HG02938 (cell line): ENCODE results near the gene MLXIP.

Source experiments
- ATAC-seq: cut with Tn5 transposase; IDR thresholded peaks from one replicate; pipeline ENCODE4 v1.9.1; 2021; ENCODE audit warnings: mild to moderate bottlenecking, moderate library complexity; ENCODE audit not compliant: unreplicated experiment

The MLXIP gene

DNA sequence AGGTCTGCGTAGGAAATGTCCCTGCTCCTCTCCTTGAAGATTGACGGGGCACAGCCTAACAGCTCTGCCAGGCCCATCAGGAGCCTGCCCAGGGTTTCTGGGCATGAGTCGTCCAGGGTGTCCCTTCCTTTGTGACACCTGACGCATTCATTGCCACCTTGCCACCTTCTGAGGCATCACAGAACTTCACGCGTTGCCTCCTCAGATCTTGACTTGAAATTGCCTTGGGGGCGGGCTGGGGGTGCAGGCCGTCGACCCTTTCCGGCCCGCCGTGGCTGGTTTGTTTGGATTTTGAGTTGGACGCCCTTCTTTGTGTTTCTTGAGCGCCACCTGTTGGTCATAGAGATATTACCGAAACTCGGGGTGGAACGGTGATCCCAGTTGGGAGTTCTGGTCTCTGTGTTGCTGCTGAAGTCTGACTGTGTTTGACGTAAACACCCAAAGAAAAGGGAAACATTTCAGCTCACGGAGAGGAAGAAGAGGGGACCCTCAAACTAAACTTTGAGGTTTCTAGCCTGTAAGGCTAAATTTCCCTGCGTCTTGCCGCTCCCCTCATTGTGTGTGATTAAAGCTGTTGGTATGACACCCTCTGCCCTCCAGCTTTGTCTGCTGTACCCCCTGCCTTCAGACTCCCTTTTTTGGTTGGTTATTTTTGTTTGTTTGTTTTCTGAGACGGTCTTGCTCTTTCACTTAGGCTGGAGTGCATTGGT, 44.6 kb downstream of the MLXIP start:
- ATAC-seq = no peak

DNA sequence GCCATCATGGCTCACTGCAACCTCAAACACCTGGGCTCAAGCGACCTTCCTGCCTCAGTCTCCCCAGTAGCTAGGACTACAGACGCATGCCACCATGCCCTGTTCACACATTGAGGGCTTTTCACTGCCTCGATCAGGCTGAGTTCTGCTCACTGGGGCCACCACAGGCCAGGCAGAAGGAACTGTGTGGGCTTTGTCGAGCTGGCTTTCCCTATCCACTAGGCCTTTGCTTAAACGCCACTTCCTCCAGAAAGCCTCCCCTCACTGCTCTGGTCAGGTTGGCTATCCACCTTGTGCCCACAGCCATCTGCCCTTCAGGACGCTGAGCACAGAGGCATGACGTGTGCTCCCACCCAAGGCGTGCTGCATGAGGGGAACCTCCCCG, 45.2 kb downstream of the MLXIP start:
- ATAC-seq = no peak

DNA sequence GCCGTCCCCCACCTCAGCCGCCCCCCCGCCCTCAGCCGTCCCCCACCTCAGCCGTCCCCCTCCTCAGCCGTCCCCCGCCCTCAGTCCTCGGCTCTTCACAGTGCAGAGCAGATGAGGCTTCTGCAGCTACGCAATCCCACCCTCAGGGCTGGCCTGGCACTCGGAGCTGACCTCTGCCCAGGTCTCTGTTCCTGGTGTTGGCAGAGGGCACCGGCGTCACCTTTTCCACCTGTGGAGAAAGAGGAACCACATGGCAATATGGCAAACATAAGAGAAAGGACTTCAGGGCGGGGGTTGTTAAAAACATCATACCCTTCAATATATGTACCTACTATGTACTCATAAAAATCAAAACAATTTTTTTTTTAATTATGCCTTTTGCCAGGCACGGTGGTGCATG, 45.8 kb downstream of the MLXIP start:
- no peak for ATAC-seq

DNA sequence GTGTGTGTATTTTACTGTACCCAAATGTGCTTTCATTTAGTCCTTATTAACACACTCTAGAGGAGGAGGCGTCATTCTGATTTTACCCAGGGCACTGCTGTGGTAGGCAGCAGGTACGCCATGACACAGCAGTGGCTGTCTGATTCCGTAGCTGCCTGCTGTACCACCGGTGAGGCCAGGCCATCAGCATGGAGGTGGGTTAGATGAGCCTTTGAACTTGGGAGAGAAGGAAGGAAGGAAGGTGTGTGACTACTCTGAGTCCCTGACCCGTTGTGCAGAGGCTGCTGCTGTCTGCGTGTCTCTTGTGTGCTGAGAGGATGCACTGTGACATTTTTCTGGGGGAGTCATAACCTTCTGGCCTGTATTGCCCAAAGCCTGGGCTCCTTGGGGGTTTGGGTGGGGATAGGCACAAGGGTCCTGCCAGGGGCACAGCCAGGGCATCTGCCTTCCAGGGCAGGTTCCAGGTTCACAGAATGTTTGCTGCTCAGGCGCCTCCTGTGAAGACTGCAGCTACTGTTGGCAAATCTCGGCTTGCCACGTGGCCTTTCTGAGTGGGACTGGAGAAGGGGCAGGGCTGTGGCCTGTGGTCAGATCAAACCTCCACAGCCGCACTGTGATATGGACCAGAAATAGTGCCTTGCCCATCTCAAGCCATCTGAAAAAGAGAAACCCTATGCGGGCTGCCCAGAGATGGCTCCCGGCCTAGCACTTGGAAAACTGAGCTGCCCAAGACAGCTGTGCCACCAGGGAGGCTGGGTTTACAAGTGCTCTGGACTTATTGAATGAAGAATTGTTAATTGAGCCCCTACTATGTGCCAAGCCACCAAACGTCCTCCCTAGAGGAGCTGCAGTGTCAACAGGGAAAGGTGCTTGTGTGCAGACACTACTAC, 47.1 kb downstream of the MLXIP start:
- ATAC-seq = no peak

DNA sequence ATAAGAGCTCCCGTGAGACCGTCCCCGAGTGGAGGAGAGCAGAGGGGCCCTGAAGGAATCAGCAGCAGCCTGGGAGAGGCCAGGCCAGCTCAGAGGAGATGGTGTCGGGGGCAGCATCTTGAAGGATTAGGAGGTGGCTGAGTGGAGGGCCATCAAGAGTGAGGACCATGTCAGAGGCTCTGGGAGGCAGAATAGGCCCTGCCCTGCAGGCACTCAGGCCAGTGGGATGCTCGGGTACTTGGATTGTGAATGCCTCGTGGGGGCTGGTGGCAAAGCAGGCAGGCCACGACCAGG, 47.7 kb downstream of the MLXIP start:
- ATAC-seq = no peak

DNA sequence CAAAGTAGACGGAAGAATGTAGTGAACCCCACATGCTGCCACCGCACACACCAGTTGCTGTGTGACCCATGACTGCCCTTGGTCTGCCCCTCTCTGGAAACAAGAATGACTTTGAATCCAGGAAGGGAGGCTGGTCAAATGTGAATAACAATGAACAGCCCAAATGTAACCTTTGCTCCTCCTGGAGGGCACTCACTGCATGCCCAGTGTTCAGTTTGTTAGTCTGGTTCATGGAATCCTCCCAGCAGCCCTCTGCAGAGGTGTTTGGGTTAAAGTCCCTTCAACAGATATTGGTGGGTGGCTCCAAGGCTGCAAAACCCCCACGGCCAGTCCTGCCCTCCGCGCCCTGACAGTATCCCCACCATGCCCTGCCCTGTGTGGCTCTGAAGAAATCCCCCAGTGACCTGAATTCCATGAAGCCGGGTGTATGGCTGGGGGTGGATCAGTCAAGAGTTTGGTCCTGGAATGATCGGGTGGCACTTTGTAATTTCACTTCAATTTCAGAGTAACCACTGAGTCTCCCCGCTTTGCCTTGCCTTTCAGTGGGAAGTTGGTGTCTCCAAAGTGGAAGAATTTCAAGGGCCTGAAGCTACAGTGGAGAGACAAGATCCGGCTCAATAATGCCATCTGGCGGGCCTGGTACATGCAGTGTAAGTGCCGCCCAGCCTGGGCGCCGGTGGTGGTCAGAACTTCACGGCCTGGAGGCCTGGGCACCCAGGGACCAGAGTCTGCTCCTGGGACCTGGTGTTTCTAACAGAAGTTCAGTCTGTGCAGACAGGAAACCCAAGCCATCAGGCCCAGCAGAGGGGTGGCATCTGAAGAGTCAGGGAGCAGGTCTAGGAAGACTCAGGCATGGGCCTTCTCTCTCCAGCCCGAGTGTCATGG, 48.4 kb downstream of the MLXIP start:
- ATAC-seq = no peak

DNA sequence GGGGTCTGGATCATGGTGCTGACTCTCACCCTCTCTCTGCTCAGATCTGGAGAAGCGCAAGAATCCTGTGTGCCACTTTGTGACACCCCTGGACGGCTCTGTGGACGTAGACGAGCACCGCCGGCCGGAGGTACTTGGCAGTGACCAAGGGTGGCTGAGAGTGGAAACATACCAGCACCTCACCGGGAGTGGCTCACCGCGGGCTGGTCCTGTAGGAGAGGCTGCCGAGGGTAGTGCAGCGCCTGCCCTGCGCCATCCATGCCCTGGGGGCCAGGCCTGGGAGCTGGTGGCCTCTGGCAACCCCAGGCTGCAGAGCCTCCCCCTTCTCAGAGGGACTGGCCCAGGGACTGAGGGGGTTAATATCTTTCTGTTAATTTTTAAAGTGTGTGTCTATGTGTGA, 49.3 kb downstream of the MLXIP start:
- no peak for ATAC-seq

DNA sequence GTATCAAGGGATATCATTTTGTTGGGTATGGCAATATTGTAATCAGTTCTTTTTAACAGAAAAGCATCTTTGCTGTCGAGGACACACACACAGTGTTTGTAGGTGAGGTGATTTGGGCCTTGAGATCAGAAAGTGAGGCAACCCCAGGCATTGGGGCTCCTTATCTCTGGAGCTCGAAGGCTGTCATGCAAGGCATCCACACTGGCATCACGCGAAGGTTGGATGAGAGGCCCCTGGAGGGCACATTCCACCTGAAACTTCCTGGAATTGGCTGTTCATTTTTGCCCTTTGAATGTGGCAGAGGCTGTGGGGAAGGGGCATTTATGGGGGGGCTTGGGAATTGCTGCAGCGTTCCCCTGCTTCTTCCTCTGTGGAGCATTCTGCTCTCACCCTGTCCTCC, 49.9 kb downstream of the MLXIP start:
- no peak for ATAC-seq

DNA sequence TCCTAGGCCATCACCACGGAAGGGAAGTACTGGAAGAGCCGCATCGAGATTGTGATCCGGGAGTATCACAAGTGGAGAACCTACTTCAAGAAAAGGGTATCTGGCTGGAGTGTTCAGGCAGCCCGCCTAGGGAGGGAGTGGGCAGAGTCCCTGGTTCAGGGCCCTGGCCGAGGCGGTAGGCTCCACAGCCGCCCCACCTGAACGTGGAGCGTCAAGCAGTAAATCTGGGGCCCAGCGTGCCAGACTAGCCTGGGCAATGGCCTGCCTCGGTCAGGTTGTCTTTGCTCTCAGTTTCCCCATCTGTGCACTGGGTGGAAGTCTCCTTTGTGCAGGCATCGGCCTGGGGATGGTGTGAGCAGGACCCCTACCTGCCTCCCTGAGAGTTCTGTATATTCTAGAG, 50.6 kb downstream of the MLXIP start:
- ATAC-seq = no peak

DNA sequence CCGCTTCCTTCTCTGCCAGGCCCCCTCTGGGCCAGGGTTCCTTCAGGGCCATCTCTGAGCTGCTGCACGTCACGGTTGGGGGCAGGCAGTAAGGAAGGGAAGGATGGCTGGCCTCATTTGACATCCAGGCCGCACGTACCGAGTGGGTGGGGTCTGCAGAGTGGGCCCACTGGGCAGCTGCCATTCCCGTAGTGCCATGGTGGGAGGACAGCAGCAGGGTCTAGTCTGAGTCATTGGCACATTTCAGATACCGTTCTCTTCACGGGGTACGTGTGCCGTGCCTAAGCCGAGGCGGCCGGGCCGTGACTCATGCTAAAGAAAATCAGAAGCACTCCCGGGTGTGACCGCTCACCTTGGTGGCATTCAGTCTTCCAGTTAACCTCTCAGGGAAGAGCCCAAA, 51.6 kb downstream of the MLXIP start:
- no peak for ATAC-seq

DNA sequence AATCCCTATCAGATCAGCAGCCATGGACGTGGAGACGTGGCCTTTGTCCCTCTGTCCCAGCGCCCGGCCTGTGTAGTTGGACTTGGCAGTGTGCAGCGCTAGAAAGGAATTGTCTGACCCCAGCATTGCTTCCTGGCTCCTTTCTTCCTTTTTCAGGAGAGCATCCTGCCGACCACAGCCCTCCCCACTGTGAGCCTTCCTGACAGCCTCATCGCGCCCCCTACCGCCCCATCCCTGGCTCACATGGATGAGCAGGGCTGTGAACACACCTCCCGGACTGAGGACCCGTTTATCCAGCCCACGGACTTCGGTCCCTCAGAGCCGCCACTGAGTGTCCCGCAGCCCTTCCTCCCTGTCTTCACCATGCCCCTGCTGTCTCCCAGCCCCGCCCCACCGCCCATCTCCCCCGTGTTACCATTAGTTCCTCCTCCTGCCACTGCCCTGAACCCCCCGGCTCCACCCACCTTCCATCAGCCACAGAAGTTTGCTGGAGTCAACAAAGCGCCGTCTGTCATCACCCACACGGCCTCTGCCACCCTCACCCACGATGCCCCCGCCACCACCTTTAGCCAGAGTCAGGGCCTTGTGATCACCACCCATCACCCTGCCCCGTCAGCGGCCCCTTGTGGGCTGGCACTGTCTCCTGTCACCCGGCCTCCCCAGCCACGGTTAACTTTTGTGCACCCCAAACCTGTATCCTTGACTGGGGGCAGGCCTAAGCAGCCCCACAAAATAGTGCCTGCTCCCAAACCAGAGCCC, 54.8 kb downstream of the MLXIP start:
- ATAC-seq = no peak

DNA sequence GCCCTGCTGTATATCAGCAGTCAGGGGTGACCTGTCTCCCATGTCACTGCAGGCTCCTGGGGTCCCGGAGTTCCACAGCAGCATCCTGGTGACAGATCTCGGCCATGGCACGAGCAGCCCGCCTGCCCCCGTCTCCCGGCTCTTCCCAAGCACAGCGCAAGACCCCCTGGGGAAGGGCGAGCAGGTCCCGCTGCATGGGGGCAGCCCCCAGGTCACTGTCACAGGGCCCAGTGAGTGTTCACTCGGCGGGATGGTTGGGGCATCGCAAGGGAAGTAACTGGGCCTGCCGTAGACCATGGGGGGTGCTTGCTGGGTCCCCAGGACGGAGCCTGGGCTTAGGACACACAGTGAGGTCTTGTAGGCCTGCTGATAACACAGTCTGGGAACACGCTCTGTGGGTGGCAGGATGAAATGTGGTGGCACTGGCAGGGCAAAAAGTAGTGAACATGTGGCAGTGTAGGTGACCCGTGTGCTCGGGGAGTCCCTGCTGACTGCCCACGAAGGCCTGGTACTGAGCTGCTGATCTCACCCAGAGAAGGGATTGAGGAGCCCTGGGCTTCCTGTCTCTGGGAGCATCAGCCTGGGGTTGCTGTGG, 57.0 kb downstream of the MLXIP start:
- no peak for ATAC-seq

DNA sequence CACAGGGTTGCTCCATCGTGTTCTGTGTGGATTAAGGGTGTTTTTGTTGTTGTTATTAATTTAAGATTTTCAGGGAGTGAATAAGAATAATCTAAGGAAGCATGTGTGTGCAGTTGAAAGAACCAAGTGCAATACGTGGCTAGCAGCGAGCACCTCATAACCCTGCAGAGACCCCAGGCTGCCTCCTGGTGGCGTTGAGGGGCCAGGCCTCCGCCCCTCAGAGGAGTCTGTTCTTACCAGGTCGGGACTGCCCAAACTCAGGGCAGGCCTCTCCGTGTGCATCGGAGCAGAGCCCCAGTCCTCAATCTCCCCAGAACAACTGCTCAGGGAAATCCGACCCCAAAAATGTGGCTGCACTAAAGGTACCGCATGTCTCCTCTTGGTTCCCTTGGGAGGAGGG, 58.7 kb downstream of the MLXIP start:
- no peak for ATAC-seq

DNA sequence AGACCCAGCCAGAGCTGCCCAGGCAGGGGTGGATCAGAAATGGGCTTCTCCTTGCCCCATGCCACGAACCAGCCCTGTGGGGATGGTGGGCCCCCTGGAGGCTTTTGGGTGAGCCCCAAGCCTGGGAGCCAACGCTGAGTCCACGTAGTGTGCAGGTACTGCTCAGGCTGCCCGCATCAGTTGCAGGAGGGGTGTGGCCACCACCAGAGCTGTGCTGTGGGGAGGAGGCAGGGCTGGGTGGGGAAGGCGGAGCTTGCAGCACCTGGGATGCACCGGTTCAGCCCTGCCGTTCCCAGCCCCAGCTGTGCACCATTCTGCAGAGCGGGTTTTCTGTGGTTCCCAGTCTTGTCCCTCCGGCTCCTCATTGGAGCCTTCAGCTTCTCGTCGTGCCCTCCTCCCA, 59.1 kb downstream of the MLXIP start:
- no peak for ATAC-seq

DNA sequence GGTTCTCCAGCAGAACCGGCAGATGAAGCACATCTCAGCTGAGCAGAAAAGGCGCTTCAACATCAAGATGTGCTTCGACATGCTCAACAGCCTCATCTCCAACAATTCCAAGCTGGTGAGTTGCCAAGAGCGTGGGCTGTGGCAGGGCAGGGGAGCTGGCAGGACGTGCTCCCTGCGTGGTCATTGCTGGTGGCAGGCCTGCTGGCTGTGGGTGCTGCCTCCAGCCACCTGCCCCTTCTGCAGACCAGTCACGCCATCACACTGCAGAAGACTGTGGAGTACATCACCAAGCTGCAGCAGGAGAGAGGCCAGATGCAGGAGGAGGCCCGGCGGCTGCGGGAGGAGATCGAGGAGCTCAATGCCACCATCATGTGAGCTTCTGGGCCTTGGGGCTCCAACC, 59.6 kb downstream of the MLXIP start:
- no peak for ATAC-seq

DNA sequence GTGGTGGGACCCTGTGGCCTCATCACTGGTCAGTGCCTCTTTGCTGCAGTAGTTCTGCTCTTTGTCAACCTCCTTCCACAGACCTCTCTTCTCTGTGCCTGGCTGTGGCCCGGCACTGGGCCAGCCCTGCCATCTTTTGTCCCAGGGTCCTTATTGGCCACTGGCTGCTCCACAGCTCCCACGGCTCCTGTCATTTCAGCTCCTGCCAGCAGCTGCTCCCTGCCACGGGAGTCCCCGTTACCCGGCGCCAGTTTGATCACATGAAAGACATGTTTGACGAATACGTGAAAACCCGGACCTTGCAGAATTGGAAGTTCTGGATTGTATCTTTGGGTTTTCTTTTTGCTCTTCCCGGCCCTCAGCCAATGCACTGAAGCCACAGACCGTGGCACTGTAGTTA, 60.1 kb downstream of the MLXIP start:
- no peak for ATAC-seq

DNA sequence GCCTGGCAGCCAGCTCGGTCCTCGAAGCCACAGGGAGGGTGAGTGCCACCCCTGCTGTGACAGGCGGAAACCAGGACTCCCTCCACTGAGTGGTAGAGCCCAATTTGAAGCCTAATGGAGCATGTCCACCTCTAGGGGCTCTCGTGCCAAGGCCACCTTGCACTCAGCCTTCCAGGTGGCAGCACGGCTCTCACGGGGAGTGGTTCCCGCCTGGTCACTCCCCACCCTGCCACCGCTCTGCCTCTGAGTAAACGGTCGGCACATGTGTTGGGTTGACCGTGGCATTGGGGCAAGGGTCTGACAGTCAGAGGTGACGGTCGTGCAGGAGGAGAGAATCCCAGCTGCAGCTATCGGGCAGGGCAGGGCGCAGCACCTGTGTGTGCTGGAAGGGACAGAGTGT, 60.7 kb downstream of the MLXIP start:
- ATAC-seq = no peak

DNA sequence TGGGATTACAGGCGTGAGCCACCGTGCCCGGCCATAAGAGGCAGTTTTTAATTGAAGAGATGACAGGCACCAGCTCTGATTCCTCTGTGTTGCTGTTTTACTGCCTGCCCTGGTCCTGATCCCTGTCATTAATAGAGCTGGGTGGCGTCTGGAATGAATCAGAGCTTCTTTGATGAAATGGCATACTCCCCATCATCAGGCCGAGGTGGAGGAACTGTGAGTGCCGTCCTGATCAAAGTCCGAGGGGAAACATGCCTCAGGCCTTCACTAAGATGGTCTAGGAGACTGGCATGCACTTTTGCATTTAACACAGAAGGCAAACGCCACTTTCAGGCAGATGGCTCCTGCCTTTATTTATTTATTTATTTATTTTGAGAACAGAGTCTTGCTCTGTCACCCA, 61.4 kb downstream of the MLXIP start:
- no peak for ATAC-seq

DNA sequence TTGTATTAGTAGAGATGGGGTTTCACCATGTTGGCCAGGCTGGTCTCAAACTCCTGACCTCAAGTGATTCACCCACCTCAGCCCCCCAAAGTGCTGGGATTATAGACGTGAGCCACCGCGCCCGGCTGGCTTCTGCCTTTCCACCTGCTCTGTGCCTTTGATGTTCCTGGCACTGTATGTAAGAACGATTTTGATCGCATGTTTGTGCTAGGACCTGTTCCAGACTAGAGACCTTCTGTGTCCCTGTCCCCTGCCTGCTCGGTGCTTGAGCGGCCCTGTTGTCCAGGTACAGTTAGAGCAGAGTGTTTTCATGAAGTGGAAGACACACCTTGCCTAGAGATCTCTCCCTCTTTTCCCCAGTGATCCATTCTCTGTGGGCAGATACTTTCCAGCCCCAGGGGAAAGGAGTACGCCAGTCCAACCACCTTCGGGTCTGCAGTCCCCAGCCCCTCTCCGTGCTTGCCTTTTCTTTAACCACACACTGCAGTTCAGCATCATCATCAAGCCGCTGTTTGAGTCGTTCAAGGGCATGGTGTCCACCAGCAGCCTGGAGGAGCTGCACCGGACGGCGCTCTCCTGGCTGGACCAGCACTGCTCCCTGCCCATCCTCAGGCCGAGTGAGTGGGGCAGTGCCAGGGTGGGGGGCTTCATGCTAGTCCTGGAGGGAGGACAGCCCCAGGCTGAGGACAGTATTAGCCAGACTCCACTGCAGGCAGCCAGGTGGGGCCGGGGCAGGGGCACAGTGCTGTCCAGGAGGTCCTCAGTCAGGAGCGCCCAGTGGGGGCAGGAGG, 62.1 kb downstream of the MLXIP start:
- ATAC-seq = no peak
